T-helper 22 cell (primary cell): ENCODE results near the gene PRKCH.

Experiments used
- DNase-seq: peaks from one replicate; pipeline ENCODE4 v3.0.0-alpha.2; 2020; ENCODE audit warnings: low read depth

Gene PRKCH

DNA sequence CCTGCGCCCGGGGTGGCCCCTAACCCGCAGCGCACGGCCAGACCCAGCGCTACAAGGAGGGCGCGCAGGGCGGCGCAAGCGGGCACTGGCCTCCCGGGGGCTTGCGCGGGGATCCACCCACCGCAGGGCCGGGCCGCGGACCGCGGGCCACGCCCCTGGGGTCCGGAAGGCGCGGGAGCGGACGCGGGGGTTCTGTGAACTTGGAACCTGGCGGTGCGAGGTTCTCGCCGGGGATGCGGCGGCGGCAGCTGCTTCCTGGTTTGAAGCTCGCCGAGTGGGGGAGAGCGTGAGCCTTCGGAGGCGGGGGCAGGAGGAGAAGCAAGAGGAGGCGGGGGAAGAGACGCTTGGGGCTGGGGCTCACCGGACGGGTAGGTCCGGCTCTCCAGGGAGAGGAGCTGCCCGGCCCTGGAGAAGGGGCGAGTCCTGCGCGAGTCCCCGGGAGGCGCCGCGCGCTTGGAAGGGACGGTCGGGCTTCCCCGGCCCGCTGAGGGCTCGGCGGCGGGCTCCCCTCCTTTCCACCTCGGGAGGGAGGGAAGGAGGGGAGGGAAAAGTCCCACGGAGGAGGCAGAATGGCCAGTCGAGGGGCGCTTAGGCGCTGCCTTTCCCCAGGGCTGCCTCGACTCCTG lies at the start of gene PRKCH:
Gene PRKCH (plus strand): TSS at position 195 of the 626 bp plus-strand sequence. CDS start 523 bp downstream, outside the sequence.
- DNase-seq: peak; percentile 76

DNA sequence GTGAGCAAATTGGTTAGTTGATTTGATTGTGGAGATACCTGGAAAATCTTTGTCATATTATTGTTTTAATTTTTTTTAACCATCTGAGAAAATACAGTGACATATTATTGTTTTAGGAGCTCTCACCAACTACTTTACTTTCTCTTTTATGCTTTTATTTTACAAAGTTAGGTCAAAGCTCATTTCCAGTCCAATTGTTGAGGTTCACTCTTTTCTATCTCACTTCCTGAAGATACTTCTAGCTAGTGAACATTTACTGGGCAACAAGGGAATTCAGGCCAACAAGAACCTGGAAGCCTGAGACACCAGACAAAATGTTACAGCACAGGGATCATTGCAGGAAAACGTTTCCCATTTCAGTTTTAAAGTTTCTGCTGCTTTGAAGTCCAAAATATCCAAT lies 44.1 kb upstream of the PRKCH start:
- no peak for DNase-seq

DNA sequence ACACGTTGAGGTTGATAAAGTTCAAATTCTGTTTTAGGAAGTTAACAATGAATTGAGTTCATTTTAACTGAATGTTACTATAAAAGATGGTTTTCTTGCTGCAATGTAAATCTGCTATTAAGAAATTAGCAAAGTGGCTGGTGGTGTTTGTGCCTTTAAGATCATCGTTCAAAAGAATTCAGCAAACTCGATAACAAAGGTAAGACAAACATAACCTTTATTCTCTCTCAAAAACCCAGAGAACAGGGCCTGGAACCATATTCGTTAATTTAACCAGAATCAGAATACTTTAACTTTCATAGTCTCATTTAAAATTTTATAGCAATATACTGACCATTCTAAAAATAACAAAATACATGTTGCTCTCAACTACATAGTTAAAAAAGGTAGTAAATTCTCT lies 43.6 kb upstream of the PRKCH start:
- DNase-seq: no peak

DNA sequence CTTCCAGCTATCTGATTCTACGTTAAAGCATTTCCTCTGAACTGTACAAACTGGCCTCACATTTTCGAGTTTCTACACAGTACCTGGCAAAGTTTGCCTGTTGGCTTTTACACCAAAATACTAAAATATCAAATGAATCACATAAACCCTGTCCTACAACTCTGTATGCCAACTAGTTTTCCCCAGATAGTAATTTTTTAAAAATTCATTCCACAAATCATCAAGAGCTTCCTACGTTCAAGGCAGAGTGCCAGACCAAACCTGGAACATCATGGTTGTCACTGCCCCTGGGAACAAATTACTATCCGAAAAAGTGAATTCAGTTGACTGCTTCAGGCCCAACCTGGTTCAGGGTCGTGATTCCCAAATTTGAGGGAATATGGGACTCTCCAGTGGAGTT lies 42.3 kb upstream of the PRKCH start:
- no peak for DNase-seq

DNA sequence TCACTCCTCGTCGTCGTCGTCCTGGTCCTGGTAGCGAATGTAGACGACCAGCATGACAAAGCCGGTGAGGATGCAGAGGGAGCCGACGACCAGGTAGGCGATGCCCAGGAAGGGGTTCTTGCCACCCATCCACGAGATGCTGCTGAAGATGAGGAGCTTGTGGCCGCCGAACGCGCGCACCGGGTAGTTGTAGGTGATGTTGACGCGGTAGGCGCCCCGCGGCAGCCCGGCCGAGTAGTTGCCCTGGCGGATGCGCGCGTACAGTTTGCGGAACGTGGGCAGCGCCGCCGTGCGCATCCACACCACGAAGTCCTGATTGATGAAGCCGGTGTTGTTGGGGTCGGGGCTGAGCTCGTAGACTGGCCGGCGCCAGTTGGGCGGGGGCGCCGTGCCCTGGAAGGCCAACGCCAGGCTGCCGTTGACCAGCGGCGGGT lies 41.3 kb upstream of the PRKCH start:
- DNase-seq: no peak

DNA sequence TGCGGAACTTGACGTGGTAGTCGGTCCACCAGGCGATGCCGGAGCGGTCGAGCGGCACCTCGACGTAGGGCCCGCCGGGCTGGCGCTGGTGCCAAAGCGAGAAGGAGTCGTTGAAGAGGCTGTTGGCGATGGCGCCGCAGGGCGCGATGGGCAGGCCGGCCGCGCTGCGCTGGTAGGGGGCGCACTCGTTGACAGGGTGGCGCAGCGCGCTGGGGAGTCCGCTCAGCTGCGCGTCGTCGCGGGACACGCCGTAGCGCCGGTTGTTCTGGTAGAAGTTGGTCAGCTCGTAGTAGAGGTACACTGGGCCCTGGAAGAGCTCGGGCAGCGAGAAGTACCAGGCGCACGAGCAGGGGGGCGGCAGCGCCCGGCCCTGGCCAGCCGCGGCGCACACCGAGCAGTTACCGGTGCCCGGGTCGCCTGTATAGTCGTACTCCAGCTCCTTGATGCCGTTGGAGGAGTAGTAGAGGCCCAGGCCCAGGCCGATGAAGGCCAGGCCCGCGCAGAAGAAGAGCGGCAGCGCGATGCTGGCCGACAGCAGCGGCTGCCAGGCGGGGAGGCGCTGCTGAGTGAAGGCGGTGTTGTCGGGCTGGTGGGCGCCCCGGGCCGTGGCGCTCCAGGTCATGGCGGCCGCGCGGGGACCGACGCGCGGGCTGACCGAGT lies 40.7 kb upstream of the PRKCH start:
- DNase-seq: peak; percentile 52

DNA sequence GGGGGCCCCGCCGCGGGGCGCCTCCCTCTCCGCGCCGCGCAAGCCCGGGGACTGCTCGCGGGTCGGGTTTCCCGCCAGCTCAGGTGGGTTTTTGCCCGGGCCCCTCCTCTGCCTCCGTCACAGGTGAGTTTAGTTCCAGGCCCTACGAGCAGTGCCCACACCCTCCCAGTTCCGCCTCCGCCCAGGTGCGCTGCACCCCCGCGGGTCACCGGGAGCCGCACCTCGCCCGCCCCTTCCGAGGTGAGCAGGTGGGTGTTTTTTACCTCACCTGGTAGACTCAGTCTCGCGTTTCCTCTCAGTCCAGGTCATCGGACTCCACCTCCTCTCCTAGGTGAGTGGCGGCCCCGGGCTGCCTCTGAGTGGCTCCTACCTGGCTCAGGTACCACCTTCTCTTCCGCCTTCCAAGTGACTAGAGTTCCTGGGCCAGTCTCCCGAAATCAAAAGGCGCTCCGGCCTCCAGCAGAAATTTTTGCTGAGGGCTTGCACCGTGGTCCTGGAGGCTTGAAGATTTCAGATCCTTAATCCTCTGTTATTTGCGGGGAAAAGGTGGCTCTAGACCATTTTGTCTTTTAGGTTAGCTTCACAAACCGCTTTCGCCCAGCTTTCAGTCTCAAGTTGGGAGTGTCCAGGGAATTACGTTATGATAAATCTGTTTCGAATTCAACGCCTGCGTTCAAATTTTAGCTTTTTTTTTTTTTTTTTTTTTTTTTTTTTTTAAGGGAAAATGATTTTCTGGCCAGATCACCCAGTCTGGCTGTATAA lies 40.0 kb upstream of the PRKCH start, which contains the start of gene TMEM30B:
Gene TMEM30B (minus strand): TSS at position 153 of the 762 bp plus-strand sequence. CDS start 191 bp downstream, outside the sequence.
- DNase-seq: peak; percentile 6

DNA sequence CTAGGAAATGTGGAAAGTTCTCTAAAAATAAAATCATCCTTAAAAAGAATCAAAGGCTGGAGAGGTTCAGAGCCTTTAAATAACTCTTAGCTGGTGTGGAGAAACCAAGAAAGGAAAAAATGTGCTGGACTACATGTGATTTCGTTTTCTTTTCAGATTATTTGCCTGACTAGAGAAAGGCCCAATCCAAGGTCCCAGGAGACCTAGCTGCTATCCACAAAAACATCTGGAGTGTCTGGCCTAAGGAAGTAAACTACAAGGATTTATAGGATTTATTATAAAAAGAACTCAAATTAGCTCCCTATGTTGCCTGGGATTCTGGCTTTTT lies 39.5 kb upstream of the PRKCH start:
- DNase-seq: no peak

DNA sequence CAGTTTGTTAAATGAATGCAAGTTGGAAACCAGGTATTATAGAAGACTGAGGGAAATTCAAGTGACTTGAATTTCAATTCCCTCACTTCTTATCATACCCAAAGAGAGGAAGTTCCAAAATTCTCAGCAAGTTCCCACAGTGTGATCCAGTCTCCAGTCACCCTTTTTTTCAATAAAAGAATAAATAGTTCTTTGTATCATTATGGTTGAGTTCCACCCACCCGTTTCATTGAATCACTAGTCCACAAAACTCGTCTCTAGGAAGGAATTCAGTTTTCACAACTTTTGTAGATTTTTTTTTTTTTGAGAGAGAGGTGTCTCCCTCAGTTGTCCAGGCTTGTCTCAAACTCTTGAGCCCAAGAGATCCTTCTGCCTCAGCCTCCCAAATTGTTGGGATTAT lies 38.6 kb upstream of the PRKCH start:
- no peak for DNase-seq

DNA sequence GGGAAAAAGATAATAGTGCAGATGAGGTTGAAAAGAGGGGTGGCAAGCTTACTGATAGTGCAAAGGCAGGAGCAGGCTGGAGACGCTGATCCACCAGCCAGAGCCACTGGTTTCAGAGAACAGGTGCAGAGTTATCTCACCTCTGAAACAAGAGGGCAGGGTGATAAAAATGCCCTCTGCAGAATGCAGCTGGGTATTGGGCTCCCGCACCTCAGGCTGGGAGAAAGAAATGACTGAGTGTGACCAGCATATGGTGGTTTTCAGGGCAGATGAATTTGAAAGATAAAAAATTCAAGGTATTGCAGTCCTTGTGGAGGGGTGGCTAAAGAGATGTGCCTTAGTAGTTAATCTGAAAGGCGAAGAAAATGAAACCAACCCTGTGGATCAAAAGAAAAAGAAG lies 37.4 kb upstream of the PRKCH start:
- DNase-seq: no peak

DNA sequence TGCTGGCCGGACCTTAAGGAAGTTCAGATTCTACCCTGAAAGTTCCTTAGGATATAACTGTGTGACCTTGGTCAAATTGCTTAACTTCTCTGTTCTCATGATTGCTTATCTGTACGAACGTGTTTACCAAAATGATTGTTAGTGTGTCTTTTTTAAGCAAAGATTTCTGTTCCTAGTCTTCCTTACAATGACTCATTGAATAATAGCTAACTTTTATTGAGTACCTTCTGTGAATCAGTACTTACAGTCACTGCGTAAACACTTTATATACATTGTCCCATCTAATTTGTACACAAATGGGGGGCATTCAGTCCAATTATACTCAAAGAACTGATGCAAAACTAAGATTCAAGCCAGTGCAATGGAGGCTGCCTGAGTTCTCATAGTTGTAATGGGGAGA lies 36.0 kb upstream of the PRKCH start:
- DNase-seq: no peak

DNA sequence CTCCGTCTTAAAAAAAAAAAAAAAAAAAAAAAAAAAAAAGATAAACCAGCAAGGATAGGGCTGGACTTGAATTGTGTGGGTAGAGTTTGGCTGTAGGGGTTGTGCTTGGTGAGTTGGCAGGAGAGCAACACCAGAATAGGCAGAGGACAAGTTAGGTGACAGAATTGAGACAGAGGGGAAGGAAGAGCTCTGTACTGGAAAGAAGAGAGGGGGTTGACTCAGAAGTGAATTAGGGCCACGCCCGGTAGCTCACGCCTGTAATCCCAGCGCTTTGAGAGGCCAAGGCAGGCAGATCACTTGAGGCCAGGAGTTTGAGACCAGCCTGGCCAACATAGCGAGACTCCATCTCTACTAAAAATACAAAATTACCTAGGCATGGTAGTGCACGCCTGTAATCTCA lies 34.2 kb upstream of the PRKCH start:
- DNase-seq: no peak

DNA sequence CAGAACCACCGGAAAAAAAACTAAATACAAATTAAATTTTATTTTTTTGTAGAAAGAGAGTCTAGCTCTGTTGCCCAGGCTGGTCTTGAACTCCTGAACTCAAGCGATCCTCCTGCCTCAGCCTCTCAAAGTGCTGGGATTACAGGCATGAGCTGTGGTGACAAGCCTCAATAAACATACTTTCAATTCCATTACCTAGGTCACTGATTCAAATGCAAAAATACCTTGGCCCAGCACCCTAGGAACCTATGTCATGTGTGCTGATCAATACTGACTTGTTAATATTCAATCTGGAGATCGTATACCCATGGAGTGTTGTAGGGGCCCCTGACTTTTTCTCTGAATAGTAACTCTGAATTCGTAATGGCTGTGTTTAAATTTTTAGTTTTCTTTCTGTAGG lies 33.2 kb upstream of the PRKCH start:
- no peak for DNase-seq

DNA sequence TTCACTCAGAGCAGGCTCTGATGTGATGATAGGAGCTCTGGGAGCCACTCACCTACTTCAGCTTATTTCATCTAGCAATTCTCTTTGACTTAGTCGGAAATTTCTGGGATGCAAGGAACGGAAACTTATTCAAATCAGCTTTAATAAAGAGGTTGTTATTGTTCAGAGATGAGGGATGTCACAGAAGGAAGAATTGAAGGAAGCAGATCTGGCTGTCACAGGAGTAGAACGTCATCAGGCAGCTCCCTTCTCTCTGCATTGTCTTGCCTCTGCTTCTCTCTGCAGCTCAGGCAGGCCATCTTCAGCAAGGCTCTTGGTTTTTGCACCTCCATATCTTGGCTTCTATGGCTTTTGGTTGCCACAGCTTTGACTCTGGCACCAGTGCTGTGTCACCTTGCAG lies 32.7 kb upstream of the PRKCH start:
- no peak for DNase-seq

DNA sequence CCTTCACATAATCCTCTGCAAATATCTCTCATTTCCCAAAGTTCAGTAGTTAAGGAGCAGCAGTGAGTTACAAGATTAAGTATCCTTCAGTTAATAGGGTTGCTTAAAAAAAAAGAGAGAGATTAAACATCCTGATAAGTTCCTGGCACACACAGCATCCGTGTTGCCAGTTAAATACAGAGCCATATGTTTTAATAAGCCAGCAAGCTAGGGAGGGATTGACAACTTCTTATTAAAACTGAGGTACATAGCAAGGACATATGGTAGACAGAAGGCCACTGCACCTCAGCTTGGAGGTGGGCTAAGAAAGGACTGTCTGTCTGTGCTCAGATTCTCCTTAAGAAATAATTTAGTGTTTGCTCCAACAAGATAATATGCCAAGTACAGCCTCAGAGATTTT lies 30.7 kb upstream of the PRKCH start:
- DNase-seq: no peak

DNA sequence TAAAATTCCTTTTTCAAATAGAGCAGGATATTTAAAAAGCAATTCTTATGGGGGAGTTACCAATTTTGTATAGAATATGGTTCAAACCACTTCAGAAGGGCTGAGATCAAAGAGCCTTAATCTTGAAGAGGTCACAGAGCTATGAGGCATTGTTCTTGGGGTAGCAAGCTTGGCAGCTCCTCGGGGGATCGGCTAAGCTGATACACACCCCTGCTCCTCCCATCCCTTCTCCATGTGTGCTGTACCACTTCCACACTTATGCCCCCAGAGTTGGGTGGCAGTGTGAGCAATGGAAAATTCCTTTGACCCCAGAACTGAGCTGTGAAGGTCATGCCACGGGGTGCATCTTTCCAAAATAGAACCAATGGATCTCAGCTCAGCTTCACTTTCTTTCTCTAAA lies 25.2 kb upstream of the PRKCH start:
- no peak for DNase-seq

DNA sequence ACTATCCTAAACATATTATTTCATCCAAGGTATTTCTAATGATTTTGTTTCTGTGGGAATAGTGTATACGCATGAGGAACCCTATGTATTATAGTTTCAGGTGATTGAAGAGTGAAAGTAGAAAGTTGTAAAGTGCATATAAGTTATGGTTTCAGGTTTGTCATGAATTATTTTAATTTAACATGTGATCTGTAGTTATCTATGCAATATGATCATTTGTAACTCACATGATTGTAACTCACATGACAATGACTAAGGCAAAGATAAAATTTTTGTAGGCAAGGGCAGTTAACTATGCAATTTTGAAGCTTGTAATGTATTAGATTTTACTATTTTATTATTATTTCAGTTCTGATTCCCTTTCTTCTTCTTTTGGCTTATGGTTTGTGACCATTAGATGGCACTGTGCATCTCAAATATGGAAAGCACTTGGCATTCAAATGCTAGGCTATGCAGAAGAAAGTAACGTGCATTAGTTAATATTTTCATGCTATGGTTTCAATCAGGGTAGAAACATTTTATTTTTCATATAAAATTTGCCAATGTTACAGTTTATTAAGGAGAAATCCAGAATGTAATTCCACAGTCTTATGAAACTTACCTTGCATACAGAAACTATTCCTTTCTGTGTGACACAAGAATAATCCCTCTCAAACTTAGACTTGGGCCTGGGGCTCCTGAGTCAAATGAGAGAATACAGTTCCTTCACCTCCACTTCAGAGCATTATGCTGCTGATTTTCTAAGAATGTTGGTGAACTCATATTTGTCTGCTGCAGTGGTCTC lies 24.5 kb upstream of the PRKCH start:
- DNase-seq: no peak

DNA sequence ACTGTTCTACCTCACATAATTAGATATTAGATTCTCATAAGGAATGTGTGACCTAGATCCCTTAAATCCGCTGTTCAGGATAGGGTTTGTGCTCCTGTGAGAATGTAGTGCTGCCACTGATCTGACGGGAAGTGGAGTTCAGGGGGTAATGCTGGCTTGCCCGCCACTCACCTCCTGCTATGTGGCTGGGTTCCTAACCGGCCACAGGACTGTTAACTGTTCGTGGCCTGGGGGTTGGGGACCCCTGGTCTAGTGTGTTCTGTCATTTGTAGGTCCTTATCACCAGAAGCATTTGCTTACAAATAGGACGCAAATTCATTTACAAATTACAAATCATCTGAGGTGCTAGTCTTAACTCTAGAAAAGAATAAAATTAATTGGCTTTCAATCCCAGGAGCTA lies 23.8 kb upstream of the PRKCH start:
- DNase-seq: no peak

DNA sequence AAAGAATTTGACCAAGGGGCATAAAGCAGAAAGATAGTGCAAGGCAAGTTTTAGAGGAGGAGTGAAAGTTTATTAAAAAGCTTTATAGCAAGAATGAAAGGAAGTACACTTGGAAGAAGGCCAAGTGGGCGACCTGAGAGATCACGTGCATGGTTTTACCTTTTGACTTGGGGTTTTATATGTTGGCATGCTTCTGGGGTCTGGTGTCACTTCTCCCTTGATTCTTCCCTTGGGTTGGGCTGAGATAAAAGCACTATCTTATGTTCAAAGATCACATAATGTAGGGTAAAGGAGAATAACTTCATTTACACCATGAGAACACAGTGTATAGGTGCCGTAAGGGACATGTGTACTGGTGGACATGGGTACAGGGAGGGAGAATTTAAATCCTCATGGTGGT lies 22.6 kb upstream of the PRKCH start:
- no peak for DNase-seq

DNA sequence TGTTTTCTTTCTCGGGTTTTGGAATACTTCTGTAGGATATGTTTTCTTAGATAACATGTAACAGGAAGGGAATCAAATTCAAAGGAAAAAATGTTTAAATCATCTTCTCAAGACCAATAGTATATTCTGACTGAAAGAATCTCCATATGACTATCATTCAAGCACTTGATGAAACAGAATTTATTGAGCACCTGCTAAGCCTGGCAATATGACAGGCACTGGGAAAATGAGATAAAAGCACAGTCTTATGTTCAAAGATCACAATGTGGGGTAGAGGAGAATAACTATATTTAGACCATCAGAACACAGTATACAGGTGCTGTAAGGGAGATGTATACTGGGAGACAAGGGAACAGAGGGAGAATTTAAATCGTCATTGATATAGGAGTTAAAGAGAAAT lies 21.2 kb upstream of the PRKCH start:
- DNase-seq: no peak

DNA sequence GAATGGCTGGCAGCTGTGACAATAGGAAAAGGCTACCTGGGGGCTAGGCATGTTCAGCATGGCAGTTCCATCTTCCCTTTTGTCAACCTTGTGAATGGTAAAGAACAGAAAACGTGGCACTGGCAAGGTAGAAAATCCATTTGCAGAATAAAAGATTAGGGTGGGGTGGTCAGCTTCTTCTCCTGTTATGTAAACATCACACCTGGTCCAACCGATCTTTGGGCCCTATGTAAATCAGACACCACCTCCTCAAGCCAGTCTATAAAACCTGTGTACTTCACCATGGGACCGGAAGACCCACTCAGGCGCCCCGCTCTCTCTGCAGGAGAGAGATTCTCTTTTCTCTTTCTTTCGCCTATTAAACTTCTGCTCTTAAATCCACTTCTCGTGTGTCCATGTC lies 20.6 kb upstream of the PRKCH start:
- no peak for DNase-seq

DNA sequence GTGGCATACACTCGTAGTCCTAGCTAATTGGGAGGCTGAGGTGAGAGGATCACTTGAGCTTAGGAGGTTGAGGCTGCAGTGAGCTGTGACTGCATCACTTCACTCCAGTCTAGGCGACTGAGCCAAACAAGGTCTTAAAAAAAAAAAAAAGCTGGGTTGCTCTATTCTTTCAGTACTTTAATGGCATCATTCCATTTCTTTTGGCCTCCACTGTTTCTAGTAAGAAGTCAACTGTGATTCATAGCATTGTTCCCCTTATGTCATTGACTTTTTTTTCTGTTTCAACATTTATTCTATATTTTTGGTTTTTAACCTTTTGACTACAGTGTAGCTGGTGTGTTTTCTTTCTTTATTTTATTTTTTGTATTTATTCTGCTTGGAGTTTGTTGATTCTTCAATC lies 16.7 kb upstream of the PRKCH start:
- no peak for DNase-seq

DNA sequence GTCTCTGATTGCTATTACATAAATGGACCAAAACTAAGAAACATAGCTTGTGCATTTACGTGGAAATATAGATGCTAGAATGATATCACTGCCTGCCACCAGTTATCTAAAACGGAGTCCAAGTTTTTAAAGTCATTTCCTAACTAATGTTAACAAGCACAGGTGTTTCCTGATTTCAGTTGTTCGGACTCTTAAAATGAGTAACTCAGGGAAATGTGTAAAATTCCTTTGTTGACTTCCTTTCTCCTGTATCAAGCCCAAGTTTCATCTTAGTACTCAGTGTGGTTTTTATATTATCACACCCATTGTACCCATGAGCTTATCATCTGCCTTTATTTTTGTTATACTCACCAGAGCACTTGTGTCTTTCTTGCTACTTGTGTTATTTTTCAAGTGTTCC lies 13.2 kb upstream of the PRKCH start:
- DNase-seq: no peak
